Measurements from ENCODE around the gene RDH12. TPM values are rescaled to one million over a fixed set of nuclear protein-coding genes. Genes with fewer than 3 reads are reported as not detected.

The RDH12 gene
- total and polyA plus RNA-seq, 9 of the 15 experiments (the other 6 are each of a cell fraction or from before 2014, with no cell fraction given), result 0.03 to 0.29 (median 0.07) TPM; not detected in 2

GRCh38 chr14:67653651-67654280 is 47.9 kb upstream of the RDH12 start:
- H3K9me3 ChIP-seq (replicated peaks; ENCODE audit: control insufficient read depth, insufficient read depth, low read depth, low read length), result no peaks in the 10 kb centered on the region
- ChIA-PET CTCF (ENCODE audit: low intra/inter-chr PET ratio) (no interaction called here), POLR2A (interaction anchor here (0.8 to 2.9 kb wide), 6 partner anchors 10 to 54 kb away, joined by 3 to 11 read pairs (median 3); partner anchors contain the start of genes PIGH and RDH11)
- no peaks in the 10 kb centered on the region for H3K27me3 ChIP-seq (ENCODE audit: control insufficient read depth in 2 of 2, insufficient read depth in 2 of 2, low read length in 2 of 2)
- H3K36me3 ChIP-seq (ENCODE audit: control insufficient read depth, insufficient read depth, low read length), result peaks cover 79% of the 10 kb centered on the region
- no peak overlapping the region for H3K27ac ChIP-seq (ENCODE audit: extremely low read depth, low read depth, low read length)
- H3K9me1 ChIP-seq (ENCODE audit: control insufficient read depth, insufficient read depth, low read length), result no peaks in the 10 kb centered on the region
- WGBS (ENCODE audit: insufficient coverage, low coverage, missing lambda C conversion rate), result 90% methylated on average over 6 of the region's 6 CpGs
- no peak overlapping the region for H3K4me3 ChIP-seq
- no peak overlapping the region for H3K9ac ChIP-seq (ENCODE audit: insufficient read depth in 1 of 2, low read depth in 2 of 2, low read length in 2 of 2)
- intact Hi-C loops (cut with micrococcal nuclease) (no loop called here), in situ Hi-C loops (cut with MboI) (no loop called here)
- H3K4me2 ChIP-seq (ENCODE audit: insufficient read depth, low read length), result no peak overlapping the region
- ATAC-seq (no peak), DNase-seq (ENCODE audit: extremely low read depth in 1 of 4, low spot score in 3 of 4) (no peak), FAIRE-seq (no peak)
- no TSS peak for BruUV-seq (replicated peaks)
- TF ChIP-seq FOXK1 (CRISPR knock-in tag; IDR thresholded peaks at IDR 0.05; ENCODE audit: borderline replicate concordance) (no peak), ZSCAN29 (IDR thresholded peaks at IDR 0.05) (no peak), CHAMP1 (IDR thresholded peaks at IDR 0.05) (no peak), BRCA1 (IDR thresholded peaks at IDR 0.05) (no peak), BRCA1 (CRISPR knock-in tag; IDR thresholded peaks at IDR 0.05) (no peak), CCNT2 (IDR thresholded peaks at IDR 0.05; ENCODE audit: borderline replicate concordance, extremely low read depth, insufficient read length, low read depth, low read length) (no peak), FOXA3 (CRISPR knock-in tag; conservative IDR thresholded peaks at IDR 0.05 in 1 of 2, IDR thresholded peaks at IDR 0.05 in 1 of 2) (no peak), SMARCC2 (IDR thresholded peaks at IDR 0.05; ENCODE audit: low read depth) (no peak), CCAR2 (IDR thresholded peaks at IDR 0.05; ENCODE audit: low read depth, low read length) (no peak), CHD1 (IDR thresholded peaks at IDR 0.05; ENCODE audit: low read length) (no peak), RBM39 (optimal IDR thresholded peaks at IDR 0.05; ENCODE audit: low read depth, low read length) (no peak), PTRF (tag; IDR thresholded peaks at IDR 0.05) (no peak), RAD21 (CRISPR knock-in tag; conservative IDR thresholded peaks at IDR 0.05 in 1 of 2, IDR thresholded peaks at IDR 0.05 in 1 of 2) (no peak), STAG1 (CRISPR knock-in tag; IDR thresholded peaks at IDR 0.05; ENCODE audit: borderline replicate concordance) (no peak), NFIC (IDR thresholded peaks at IDR 0.05) (no peak), NRF1 (conservative IDR thresholded peaks at IDR 0.05 in 1 of 2, IDR thresholded peaks at IDR 0.05 in 1 of 2) (no peak), ELF2 (CRISPR knock-in tag; IDR thresholded peaks at IDR 0.05) (no peak), KAT8 (IDR thresholded peaks at IDR 0.05; ENCODE audit: low read depth) (no peak), THRAP3 (IDR thresholded peaks at IDR 0.05; ENCODE audit: borderline replicate concordance) (no peak)
- H4K20me1 ChIP-seq (replicated peaks; ENCODE audit: control insufficient read depth, insufficient read depth, low read length), result no peaks in the 10 kb centered on the region
- no peak overlapping the region for H2AFZ ChIP-seq (ENCODE audit: low read depth, low read length)
- no peaks in the 10 kb centered on the region for H3K79me2 ChIP-seq (ENCODE audit: control insufficient read depth, insufficient read depth, low read length)
- no peaks in the 10 kb centered on the region for H3K4me1 ChIP-seq (replicated peaks in 1 of 2; ENCODE audit: control insufficient read depth in 2 of 2, insufficient read depth in 2 of 2, low read length in 2 of 2)

All from K562 (cell line).